Measurements from ENCODE around the gene MTERF4.

MTERF4 gene

DNA sequence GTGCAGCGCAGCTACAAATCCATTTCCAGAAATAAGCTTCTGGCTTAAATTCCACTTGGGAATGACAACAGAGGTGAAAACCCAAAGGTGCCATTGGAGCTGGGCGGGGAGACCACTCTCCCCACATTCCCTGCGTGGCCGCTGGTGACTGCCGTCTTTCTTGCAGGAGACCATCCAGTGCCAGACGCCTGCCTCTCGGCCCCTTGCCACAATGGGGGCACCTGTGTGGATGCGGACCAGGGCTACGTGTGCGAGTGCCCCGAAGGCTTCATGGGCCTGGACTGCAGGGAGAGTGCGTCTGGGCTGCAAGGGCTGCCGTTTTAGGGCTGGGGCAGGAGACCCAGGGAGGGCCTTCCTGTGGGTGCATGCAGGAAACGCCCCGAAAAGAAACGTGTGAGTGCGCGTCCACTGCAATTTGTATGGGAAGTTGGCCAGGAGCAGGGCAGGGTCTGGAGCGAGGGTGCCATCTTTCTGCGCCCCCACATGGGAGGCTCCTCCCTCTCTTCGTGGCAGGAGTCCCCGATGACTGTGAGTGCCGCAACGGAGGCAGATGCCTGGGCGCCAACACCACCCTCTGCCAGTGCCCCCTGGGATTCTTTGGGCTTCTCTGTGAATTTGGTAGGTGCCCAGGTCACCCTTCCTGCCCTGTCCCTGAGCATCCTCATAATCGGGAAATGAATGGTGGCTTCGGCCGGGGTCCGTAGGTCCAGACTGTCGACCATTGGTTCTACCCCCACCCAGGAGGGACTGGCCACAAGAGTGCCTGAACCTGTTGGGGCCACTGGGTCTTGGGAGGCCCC, 53.7 kb downstream of the MTERF4 start:
- DNase-seq, result no peak

DNA sequence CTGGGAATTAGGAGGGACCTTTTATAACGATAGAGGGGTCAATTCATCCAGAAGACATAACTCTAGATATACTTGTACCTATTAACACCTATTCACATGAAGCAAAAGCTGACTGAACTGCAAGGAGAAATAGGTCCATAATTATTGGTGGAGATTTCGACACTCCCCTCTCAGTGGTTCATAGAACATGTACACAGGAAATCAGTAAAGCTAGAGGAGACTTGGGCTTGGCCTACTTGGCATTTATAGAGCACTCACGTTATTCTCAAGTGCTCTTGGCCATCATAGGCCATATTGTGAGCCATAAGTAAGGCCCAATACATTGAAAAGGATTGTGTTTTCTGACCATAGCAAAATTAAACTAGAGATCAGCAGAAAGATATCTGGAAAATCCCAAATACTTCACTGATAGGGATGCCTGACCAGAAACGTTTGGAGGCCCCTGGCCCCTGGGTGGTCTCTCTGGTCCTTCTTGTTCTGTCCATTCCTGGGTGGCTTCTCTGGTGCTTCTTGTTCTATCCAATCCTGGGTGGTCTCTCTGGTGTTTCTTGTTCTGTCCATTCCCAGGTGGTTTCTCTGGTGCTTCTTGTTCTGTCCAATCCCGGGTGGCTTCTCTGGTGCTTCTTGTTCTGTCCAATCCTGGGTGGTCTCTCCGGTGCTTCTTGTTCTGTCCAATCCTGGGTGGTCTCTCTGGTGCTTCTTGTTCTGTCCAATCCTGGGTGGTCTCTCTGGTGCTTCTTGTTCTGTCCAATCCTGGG, 54.7 kb downstream of the MTERF4 start:
- DNase-seq, result no peak
